Ishikawa (cell line): Measurements from ENCODE around the gene CEND1.

Source experiments
- CEBPB ChIP-seq: IDR thresholded peaks from 2 replicates; pipeline ENCODE4 v1.6.1; 2012
- CREB1 ChIP-seq: IDR thresholded peaks from 2 replicates; pipeline ENCODE4 v1.6.1; 2012; ENCODE audit warnings: low read depth
- EGR1 ChIP-seq: IDR thresholded peaks from 2 replicates; pipeline ENCODE4 v1.6.1; 2012
- EP300 ChIP-seq: IDR thresholded peaks from 2 replicates; pipeline ENCODE4 v1.6.1; 2012; ENCODE audit warnings: borderline replicate concordance
- FOXM1 ChIP-seq: IDR thresholded peaks from 2 replicates; pipeline ENCODE4 v1.6.1; 2012; ENCODE audit warnings: low read depth, borderline replicate concordance
- NFIC ChIP-seq: IDR thresholded peaks from 2 replicates; pipeline ENCODE4 v1.6.1; 2012
- RAD21 ChIP-seq: IDR thresholded peaks from 2 replicates; pipeline ENCODE4 v1.6.1; 2012; ENCODE audit warnings: low read depth
- TAF1 ChIP-seq: IDR thresholded peaks from 2 replicates; pipeline ENCODE4 v1.6.1; 2012; ENCODE audit warnings: low read depth, mild to moderate bottlenecking
- TCF12 ChIP-seq: IDR thresholded peaks from 2 replicates; pipeline ENCODE4 v1.6.1; 2012; ENCODE audit warnings: low read depth
- TEAD4 ChIP-seq: IDR thresholded peaks from 2 replicates; pipeline ENCODE4 v1.6.1; 2012
- YY1 ChIP-seq: IDR thresholded peaks from 2 replicates; pipeline ENCODE4 v1.6.1; 2012; ENCODE audit warnings: low read depth
- ZBTB7A ChIP-seq: IDR thresholded peaks from 2 replicates; pipeline ENCODE4 v1.6.1; 2012; ENCODE audit warnings: low read depth
- TF ChIP-seq, protein P1 (sequence below): IDR thresholded peaks from 2 replicates; pipeline ENCODE4 v1.6.1; 2012
- TF ChIP-seq, protein P2 (sequence below): IDR thresholded peaks from 2 replicates; pipeline ENCODE4 v1.6.1; 2012
- TF ChIP-seq, protein P3 (sequence below): IDR thresholded peaks from 2 replicates; pipeline ENCODE4 v1.6.1; 2012; ENCODE audit warnings: low read depth, mild to moderate bottlenecking

CEND1 gene

DNA sequence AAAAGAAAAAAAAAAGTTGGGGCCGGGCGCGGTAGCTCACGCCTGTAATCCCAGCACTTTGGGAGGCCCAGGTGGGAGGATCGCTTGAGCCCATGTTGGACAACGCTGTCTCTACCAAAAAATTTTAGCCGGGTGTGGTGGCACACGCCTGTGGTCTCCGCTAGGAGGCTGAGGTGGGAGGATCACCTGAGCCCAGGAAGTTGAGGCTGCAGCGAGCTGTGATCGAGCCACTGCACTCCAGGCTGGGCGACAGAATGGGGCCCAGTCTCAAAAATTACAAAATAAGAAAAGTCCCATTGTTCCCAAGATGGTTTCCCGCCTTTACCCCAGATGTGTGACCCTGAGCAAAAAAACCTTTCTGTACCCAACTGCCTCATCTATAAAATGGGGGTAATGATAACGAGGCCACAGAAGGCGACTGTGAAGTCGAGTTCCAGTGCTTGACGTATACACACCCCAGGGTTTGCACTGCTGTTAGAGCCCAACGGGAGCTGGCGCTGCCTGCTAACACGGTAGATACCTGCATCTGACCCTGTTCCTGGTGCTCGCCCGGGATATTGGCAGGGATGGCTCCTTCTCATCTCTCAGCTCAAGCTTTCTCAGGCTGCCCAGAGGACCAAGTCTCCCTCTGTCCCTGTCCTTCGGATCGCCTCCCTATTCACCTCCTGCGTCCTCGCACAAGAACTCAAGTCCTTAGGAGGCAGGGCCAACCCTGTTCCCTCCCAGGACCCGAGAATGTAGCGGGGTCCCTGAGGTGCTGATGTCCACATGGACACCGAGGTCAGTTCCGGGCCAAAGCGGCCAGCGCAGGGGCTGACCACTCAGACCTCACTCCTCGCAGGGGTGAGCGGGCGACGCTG, 18.8 kb upstream of the CEND1 start:
- TF ChIP-seq ZBTB7A, result no peak
- TF ChIP-seq, protein P1, sequence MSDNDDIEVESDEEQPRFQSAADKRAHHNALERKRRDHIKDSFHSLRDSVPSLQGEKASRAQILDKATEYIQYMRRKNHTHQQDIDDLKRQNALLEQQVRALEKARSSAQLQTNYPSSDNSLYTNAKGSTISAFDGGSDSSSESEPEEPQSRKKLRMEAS, result no peak
- no peak for TF ChIP-seq TEAD4
- no peak for TF ChIP-seq TCF12
- no peak for TF ChIP-seq CREB1
- TF ChIP-seq, protein P2, sequence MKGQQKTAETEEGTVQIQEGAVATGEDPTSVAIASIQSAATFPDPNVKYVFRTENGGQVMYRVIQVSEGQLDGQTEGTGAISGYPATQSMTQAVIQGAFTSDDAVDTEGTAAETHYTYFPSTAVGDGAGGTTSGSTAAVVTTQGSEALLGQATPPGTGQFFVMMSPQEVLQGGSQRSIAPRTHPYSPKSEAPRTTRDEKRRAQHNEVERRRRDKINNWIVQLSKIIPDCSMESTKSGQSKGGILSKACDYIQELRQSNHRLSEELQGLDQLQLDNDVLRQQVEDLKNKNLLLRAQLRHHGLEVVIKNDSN, result no peak
- TF ChIP-seq, protein P3, sequence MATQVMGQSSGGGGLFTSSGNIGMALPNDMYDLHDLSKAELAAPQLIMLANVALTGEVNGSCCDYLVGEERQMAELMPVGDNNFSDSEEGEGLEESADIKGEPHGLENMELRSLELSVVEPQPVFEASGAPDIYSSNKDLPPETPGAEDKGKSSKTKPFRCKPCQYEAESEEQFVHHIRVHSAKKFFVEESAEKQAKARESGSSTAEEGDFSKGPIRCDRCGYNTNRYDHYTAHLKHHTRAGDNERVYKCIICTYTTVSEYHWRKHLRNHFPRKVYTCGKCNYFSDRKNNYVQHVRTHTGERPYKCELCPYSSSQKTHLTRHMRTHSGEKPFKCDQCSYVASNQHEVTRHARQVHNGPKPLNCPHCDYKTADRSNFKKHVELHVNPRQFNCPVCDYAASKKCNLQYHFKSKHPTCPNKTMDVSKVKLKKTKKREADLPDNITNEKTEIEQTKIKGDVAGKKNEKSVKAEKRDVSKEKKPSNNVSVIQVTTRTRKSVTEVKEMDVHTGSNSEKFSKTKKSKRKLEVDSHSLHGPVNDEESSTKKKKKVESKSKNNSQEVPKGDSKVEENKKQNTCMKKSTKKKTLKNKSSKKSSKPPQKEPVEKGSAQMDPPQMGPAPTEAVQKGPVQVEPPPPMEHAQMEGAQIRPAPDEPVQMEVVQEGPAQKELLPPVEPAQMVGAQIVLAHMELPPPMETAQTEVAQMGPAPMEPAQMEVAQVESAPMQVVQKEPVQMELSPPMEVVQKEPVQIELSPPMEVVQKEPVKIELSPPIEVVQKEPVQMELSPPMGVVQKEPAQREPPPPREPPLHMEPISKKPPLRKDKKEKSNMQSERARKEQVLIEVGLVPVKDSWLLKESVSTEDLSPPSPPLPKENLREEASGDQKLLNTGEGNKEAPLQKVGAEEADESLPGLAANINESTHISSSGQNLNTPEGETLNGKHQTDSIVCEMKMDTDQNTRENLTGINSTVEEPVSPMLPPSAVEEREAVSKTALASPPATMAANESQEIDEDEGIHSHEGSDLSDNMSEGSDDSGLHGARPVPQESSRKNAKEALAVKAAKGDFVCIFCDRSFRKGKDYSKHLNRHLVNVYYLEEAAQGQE, result no peak
- TF ChIP-seq YY1, result no peak
- no peak for TF ChIP-seq EGR1
- TF ChIP-seq TAF1, result no peak; the same call in 1 of the 2 replicates
- no peak for TF ChIP-seq NFIC
- TF ChIP-seq RAD21, result no peak
- no peak for TF ChIP-seq CEBPB
- no peak for TF ChIP-seq FOXM1
- no peak for TF ChIP-seq EP300

DNA sequence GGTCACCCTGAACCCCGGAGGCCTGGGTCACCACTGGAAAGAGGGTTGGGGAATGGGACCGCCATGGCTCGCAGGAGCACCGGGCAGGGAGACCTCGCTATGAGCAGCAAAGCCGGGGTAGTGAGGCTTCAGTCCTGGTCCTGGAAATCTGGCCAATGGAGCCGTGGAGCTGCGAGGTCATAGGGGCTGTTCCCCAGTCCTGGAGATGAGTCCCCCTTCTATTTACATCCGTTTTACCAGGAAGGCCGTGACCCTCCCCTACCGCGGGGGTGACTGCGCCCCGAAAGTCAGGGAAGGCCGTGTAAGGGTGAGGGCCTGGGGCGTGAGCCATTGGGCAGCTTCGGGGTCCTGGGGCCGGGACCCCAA, 14.7 kb upstream of the CEND1 start:
- TF ChIP-seq, protein P1, result no peak
- TF ChIP-seq NFIC (no peak), TCF12 (no peak), FOXM1 (no peak), TAF1 (no peak), RAD21 (no peak), TEAD4 (no peak), ZBTB7A (no peak), YY1 (no peak), CREB1 (no peak), CEBPB (no peak), EP300 (no peak), EGR1 (no peak)
- TF ChIP-seq, protein P2, result no peak
- TF ChIP-seq, protein P3, result no peak

DNA sequence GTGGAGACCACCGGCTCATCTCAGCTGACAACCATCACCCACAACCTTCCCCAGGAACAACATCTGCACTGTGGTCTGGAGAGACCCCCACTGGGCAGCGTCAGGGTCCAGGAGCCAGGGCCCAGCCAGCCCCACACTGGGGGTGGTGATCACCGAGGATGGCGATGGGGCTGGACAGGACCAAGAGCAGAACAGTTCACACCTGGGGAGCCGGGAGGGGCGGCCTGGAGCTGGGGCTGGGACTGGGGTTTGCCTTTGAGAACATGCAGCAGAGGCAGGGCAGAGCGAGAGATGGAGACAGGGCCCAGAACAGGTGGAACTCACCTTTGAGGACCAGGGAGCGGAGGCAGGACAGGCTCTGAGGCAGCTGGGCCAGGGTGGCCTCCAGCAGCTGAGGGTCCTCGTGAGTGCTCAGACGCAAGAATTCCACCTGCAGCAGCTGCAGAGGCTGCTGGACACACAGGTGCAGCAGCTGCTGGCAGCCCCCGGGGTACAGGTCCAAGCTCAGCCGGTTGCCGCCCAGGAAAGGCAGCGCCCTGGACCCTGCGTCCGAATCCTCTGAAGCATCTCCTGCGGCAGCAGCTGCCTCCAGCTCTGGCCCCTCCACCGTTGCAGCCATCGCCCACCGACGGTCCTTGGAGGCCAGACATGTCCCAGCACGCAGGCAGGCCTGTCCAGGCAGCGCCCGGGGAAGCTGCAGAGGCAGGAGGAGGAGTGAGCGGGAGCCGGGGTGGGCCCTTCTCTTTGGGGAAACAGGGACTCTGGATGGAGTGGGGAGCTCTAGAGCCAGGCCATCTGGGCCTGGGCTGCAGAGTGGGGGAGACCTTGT, 14.1 kb upstream of the CEND1 start:
- TF ChIP-seq RAD21 (no peak), EGR1 (no peak), FOXM1 (no peak), NFIC (no peak), ZBTB7A (no peak), CREB1 (no peak), TCF12 (no peak)
- TF ChIP-seq, protein P1, result no peak

DNA sequence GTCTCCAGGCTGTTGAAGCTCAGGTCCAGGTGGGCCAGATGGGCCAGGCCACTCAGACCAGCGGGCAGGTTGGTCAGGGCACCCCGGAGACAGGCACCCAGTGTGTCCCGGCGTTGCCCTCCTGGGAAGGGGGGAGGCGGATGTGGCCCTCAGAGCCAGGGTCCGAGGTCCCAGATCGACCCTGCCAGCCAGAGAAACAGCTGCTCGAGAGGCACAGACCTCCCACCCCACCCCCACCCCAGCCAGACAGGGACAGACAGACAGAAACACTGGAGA, 13.5 kb upstream of the CEND1 start:
- TF ChIP-seq CEBPB, result no peak
- TF ChIP-seq TAF1, result no peak
- TF ChIP-seq TCF12, result no peak
- no peak for TF ChIP-seq EGR1
- TF ChIP-seq, protein P1, result no peak
- no peak for TF ChIP-seq FOXM1
- no peak for TF ChIP-seq TEAD4
- TF ChIP-seq ZBTB7A, result no peak
- TF ChIP-seq RAD21, result no peak
- TF ChIP-seq, protein P3, result no peak
- TF ChIP-seq NFIC, result no peak
- no peak for TF ChIP-seq CREB1
- no peak for TF ChIP-seq EP300
- TF ChIP-seq, protein P2, result no peak
- TF ChIP-seq YY1, result no peak
